GM12878 (cell line): ENCODE measurements around the gene PPM1A. TPM values are rescaled to one million over a fixed set of nuclear protein-coding genes. Genes with fewer than 3 reads are reported as not detected.

Experiments
- ATAC-seq: fragments of 200-7000 bp; cut with Tn5 transposase; 3 replicates; pipeline ENCODE4 v1.9.1; 2020; ENCODE audit warnings: mild to moderate bottlenecking, moderate library complexity
- BruUV-seq: library from RNA; stranded (reverse); fragments of 400-500 nt; replicated peaks from 2 replicates; lab custom pipeline; 2021; lab: Mats Ljungman, UMichigan
- CTCF ChIA-PET: fragments of 300-600 bp; sonication (Branson Sonifier 250); formaldehyde crosslinking; extraction: SDS; loops from one replicate; lab custom pipeline; 2021; ENCODE audit warnings: inconsistent platforms; lab: Yijun Ruan, JAX
- POLR2A ChIA-PET: fragments of 350-600 bp; formaldehyde crosslinking; extraction: SDS; loops from one replicate; lab custom pipeline; 2021; ENCODE audit warnings: inconsistent platforms; lab: Charles Lee
- RAD21 ChIA-PET: fragments of 300-600 bp; sonication (Branson Sonifier 250); formaldehyde crosslinking; loops from one replicate; lab custom pipeline; 2023; ENCODE audit warnings: antibody characterized with exemption; ENCODE audit not compliant: unreplicated experiment; lab: Charles Lee
- SMC1A ChIA-PET: fragments of 300-600 bp; sonication (Branson Sonifier 250); formaldehyde crosslinking; loops from one replicate; lab custom pipeline; 2023; ENCODE audit not compliant: unreplicated experiment, uncharacterized antibody; lab: Charles Lee
- DNase-seq: peaks from one replicate; pipeline ENCODE4 v3.0.0-alpha.2; 2011; ENCODE audit warnings: low read depth, low spot score
- FAIRE-seq: peaks from 3 replicates; lab custom pipeline; 2011; peaks lifted over from hg19 to GRCh38; lab: Jason Lieb, UNC
- H2AFZ ChIP-seq: 2 replicates; pipeline ENCODE4 v1.6.0; 2011; ENCODE audit warnings: low read depth, low read length, control low read depth; ENCODE audit not compliant: control insufficient read depth
- H3K27ac ChIP-seq: 2 replicates; pipeline ENCODE4 v1.5.1; 2011; ENCODE audit warnings: control low read depth; ENCODE audit not compliant: control insufficient read depth, insufficient read depth
- H3K27me3 ChIP-seq, 2 experiments: replicated peaks in 1 of 2; 2 replicates each; pipeline versions ENCODE4 v1.6.0 to v1.6.1; 2011; ENCODE audit warnings: low read length in 1 of 2; ENCODE audit not compliant: control insufficient read depth in 2 of 2, insufficient read depth in 2 of 2
- H3K36me3 ChIP-seq, 2 experiments: 2 replicates each; pipeline ENCODE4 v1.5.1; 2011; ENCODE audit warnings: low read length in 1 of 2; ENCODE audit not compliant: control insufficient read depth in 2 of 2, insufficient read depth in 2 of 2
- H3K4me1 ChIP-seq: 2 replicates; pipeline ENCODE4 v1.6.1; 2011; ENCODE audit warnings: mild to moderate bottlenecking, low read length, moderate library complexity, mixed read lengths; ENCODE audit not compliant: control insufficient read depth, insufficient read depth
- H3K4me2 ChIP-seq: 2 replicates; pipeline ENCODE4 v1.6.0; 2011; ENCODE audit warnings: control low read depth; ENCODE audit not compliant: control insufficient read depth, insufficient read depth
- H3K4me3 ChIP-seq: fragments of 200-600 bp; sonication (generic); 2 replicates; pipeline ENCODE4 v1.5.1; 2016
- H3K79me2 ChIP-seq: 2 replicates; pipeline ENCODE4 v1.6.0; 2011; ENCODE audit warnings: low read length; ENCODE audit not compliant: control insufficient read depth, insufficient read depth
- H3K9ac ChIP-seq: 2 replicates; pipeline ENCODE4 v1.8.0; 2011; ENCODE audit warnings: low read length, control low read depth, mixed read lengths; ENCODE audit not compliant: control insufficient read depth, insufficient read depth
- H3K9me3 ChIP-seq: replicated peaks from 3 replicates; pipeline ENCODE4 v1.5.1; 2011; ENCODE audit warnings: mild to moderate bottlenecking, low read length; ENCODE audit not compliant: control insufficient read depth, insufficient read depth
- H4K20me1 ChIP-seq: 2 replicates; pipeline ENCODE4 v1.6.0; 2011; ENCODE audit not compliant: control insufficient read depth, insufficient read depth
- ASH2L ChIP-seq: fragments of 300-600, 200-600 bp; sonication (generic); IDR thresholded peaks from 2 replicates; pipeline ENCODE4 v1.6.1; 2017; ENCODE audit warnings: low read depth, mild to moderate bottlenecking, borderline replicate concordance
- BMI1 ChIP-seq: fragments of 450-650 bp; IDR thresholded peaks from 2 replicates; pipeline ENCODE4 v1.6.1; 2016; ENCODE audit warnings: mild to moderate bottlenecking, moderate library complexity, borderline replicate concordance
- CEBPZ ChIP-seq: fragments of 150-350 bp; IDR thresholded peaks from 2 replicates; pipeline ENCODE4 v1.6.1; 2016; ENCODE audit warnings: low read depth, low read length
- HDGF ChIP-seq: fragments of 450-650 bp; IDR thresholded peaks from 2 replicates; pipeline ENCODE4 v1.6.1; 2016; ENCODE audit warnings: antibody characterized with exemption
- NFXL1 ChIP-seq: fragments of 450-650 bp; IDR thresholded peaks from 2 replicates; pipeline ENCODE4 v1.6.1; 2017; ENCODE audit warnings: antibody characterized with exemption, mild to moderate bottlenecking, borderline replicate concordance
- NKRF ChIP-seq: fragments of 450-650 bp; conservative IDR thresholded peaks from 2 replicates; pipeline ENCODE4 v1.6.1; 2017; ENCODE audit warnings: mild to moderate bottlenecking, moderate library complexity
- POU2F2 ChIP-seq: IDR thresholded peaks from 3 replicates; pipeline ENCODE4 v1.6.1; 2011; ENCODE audit warnings: low read depth, mild to moderate bottlenecking, low read length, borderline replicate concordance
- RB1 ChIP-seq: fragments of 450-650 bp; formaldehyde crosslinking; IDR thresholded peaks from 2 replicates; pipeline ENCODE4 v1.6.1; 2017; ENCODE audit warnings: mild to moderate bottlenecking, borderline replicate concordance
- RCOR1 ChIP-seq: conservative IDR thresholded peaks from 2 replicates; pipeline ENCODE4 v1.6.1; 2012; ENCODE audit warnings: low read depth, low read length, improper control_type of control experiment
- SKIL ChIP-seq: fragments of 450-650 bp; IDR thresholded peaks from 2 replicates; pipeline ENCODE4 v1.6.1; 2017; ENCODE audit warnings: mild to moderate bottlenecking, low read depth, inconsistent platforms; ENCODE audit not compliant: poor library complexity, severe bottlenecking
- SUPT20H ChIP-seq: IDR thresholded peaks from 2 replicates; pipeline ENCODE4 v1.6.1; 2011; ENCODE audit warnings: low read depth, mild to moderate bottlenecking, low read length, moderate library complexity, borderline replicate concordance; ENCODE audit not compliant: control insufficient read depth
- in situ Hi-C: fragments of 300-500 bp; cut with MboI; formaldehyde crosslinking; loops from 9 replicates; pipeline ENCODE4 v1.14.3; 2018; ENCODE audit warnings: mixed read lengths
- intact Hi-C: fragments of 100-400 bp; cut with micrococcal nuclease; formaldehyde crosslinking; loops from one replicate; pipeline ENCODE4 v1.14.2; 2022; ENCODE audit not compliant: unreplicated experiment
- polyA plus RNA-seq, 11 experiments: library from polyadenylated mRNA; depleted of rRNA in 4 of 11; unstranded in 6 of 11; stranded (reverse) in 5 of 11; fragments of >200 nt; fragmentation: Nextera tagmentation in 4 of 11; fragmentation: Illumina TruSeq in 1 of 11; extraction: Ambion mirVana in 4 of 11; extraction: Trizol in 1 of 11; gene quantifications; 1 replicate in 1 of 11; 2 replicates in 10 of 11; pipeline versions ENCODE4 v1.2.1 to v1.2.3, GENCODE V29; 2011 to 2016; ENCODE audit warnings: inconsistent platforms in 2 of 11, missing spikeins in 2 of 11, low read depth in 1 of 11
- total RNA-seq, 4 experiments: library from RNA; depleted of rRNA in 3 of 4; stranded (reverse); fragments of >200 nt in 3 of 4; fragmentation: Illumina TruSeq in 1 of 4; extraction: Trizol in 1 of 4; gene quantifications; 2 replicates each; pipeline versions ENCODE4 v1.2.1 to v1.2.3, GENCODE V29; 2013 to 2021

PPM1A gene
- total and polyA plus RNA-seq, 10 of the 15 experiments (the other 5 are each of a cell fraction or from before 2014, with no cell fraction given), result 16.8 to 124 (median 47.0) TPM

- Histone ChIP-seq H3K79me2 (no peaks in the 10 kb centered on the region; the same call in 1 of the 2 replicates), H3K27me3 (no peaks in the 10 kb centered on the region), H3K9me3 (no peaks in the 10 kb centered on the region), H2AFZ (no peak overlapping the region), H3K4me2 (no peak overlapping the region), H4K20me1 (no peaks in the 10 kb centered on the region), H3K36me3 (peaks cover 8 to 25% of the 10 kb centered on the region in 2 experiments), H3K9ac (no peak overlapping the region), H3K4me1 (no peaks in the 10 kb centered on the region), H3K27ac (no peak overlapping the region), H3K4me3 (no peak overlapping the region)
- intact Hi-C loops, result no loop called here
- BruUV-seq, result no TSS peak
- RAD21 ChIA-PET, result interaction anchor here (1.3 kb wide), 1 partner anchor 74 kb away, joined by 5 read pairs; no protein-coding TSS in a partner anchor
- in situ Hi-C loops, result no loop called here
- DNase-seq (no peak), ATAC-seq (no peak), FAIRE-seq (no peak)
- SMC1A ChIA-PET, result interaction anchor here (0.6 to 1.5 kb wide), 5 partner anchors 12 to 492 kb away, joined by 3 to 4 read pairs (median 3); no protein-coding TSS in a partner anchor
- POLR2A ChIA-PET, result interaction anchor here (0.5 to 1.2 kb wide), 4 partner anchors 22 to 1995 kb away, joined by 3 to 5 read pairs (median 3); no protein-coding TSS in a partner anchor
- no peak for TF ChIP-seq ASH2L
- TF ChIP-seq NFXL1, result no peak
- no peak for TF ChIP-seq SUPT20H
- no peak for TF ChIP-seq BMI1
- TF ChIP-seq POU2F2, result no peak
- no peak for TF ChIP-seq HDGF
- TF ChIP-seq RB1, result no peak
- no peak for TF ChIP-seq CEBPZ
- TF ChIP-seq NKRF, result no peak
- TF ChIP-seq SKIL, result no peak
- TF ChIP-seq RCOR1, result no peak
- CTCF ChIA-PET, result interaction anchor here (0.6 to 1.3 kb wide), 3 partner anchors 13 to 982 kb away, joined by 3 to 4 read pairs (median 3); no protein-coding TSS in a partner anchor
Measured at GRCh38 chr14:60287452-60287851, 38.4 kb downstream of the PPM1A start.
